Ishikawa (cell line): ENCODE results near the gene ABLIM2.

ENCODE experiments used
- CEBPB ChIP-seq: IDR thresholded peaks from 2 replicates; pipeline ENCODE4 v1.6.1; 2012
- CREB1 ChIP-seq: IDR thresholded peaks from 2 replicates; pipeline ENCODE4 v1.6.1; 2012; ENCODE audit warnings: low read depth
- EGR1 ChIP-seq: IDR thresholded peaks from 2 replicates; pipeline ENCODE4 v1.6.1; 2012
- EP300 ChIP-seq: IDR thresholded peaks from 2 replicates; pipeline ENCODE4 v1.6.1; 2012; ENCODE audit warnings: borderline replicate concordance
- FOXM1 ChIP-seq: IDR thresholded peaks from 2 replicates; pipeline ENCODE4 v1.6.1; 2012; ENCODE audit warnings: low read depth, borderline replicate concordance
- MAX ChIP-seq: IDR thresholded peaks from 2 replicates; pipeline ENCODE4 v1.6.1; 2012
- NFIC ChIP-seq: IDR thresholded peaks from 2 replicates; pipeline ENCODE4 v1.6.1; 2012
- RAD21 ChIP-seq: IDR thresholded peaks from 2 replicates; pipeline ENCODE4 v1.6.1; 2012; ENCODE audit warnings: low read depth
- REST ChIP-seq: IDR thresholded peaks from 2 replicates; pipeline ENCODE4 v1.6.1; 2012; ENCODE audit warnings: low read depth, mild to moderate bottlenecking
- TAF1 ChIP-seq: IDR thresholded peaks from 2 replicates; pipeline ENCODE4 v1.6.1; 2012; ENCODE audit warnings: low read depth, mild to moderate bottlenecking
- TCF12 ChIP-seq: IDR thresholded peaks from 2 replicates; pipeline ENCODE4 v1.6.1; 2012; ENCODE audit warnings: low read depth
- TEAD4 ChIP-seq: IDR thresholded peaks from 2 replicates; pipeline ENCODE4 v1.6.1; 2012
- YY1 ChIP-seq: IDR thresholded peaks from 2 replicates; pipeline ENCODE4 v1.6.1; 2012; ENCODE audit warnings: low read depth

GRCh38 chr4:8087921-8088495, 70.6 kb downstream of the ABLIM2 start:
- TF ChIP-seq EP300 (no peak), CEBPB (no peak), TAF1 (no peak), NFIC (no peak), RAD21 (no peak), TEAD4 (no peak), CREB1 (no peak), MAX (no peak), REST (no peak), FOXM1 (no peak), TCF12 (no peak), YY1 (no peak), EGR1 (no peak)
